ENCODE measurements around the gene ENC1.

ENC1 gene

DNA sequence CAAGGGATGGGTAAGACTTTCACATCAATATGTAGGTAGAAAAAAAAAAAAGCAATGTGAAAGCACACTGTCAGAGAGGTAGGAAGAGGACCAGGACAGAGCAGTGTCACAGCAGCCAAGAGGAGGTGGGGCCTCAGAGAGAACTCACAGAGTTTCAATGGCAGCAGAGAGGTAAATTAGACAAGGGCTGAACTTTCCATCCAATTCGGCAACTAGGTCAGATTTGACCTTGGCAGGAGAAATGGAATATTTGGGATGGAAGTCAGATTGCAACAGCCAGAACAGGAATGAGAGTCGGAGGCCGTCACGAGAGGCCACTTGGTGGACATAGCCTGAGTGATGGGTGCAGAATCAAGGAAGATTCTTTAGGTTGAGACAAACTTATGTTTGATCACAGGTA is 57.7 kb downstream of the ENC1 start:
- FAIRE-seq (no peak), DNase-seq (ENCODE audit: insufficient read length, low spot score) (no peak)
- TF ChIP-seq, protein P1, sequence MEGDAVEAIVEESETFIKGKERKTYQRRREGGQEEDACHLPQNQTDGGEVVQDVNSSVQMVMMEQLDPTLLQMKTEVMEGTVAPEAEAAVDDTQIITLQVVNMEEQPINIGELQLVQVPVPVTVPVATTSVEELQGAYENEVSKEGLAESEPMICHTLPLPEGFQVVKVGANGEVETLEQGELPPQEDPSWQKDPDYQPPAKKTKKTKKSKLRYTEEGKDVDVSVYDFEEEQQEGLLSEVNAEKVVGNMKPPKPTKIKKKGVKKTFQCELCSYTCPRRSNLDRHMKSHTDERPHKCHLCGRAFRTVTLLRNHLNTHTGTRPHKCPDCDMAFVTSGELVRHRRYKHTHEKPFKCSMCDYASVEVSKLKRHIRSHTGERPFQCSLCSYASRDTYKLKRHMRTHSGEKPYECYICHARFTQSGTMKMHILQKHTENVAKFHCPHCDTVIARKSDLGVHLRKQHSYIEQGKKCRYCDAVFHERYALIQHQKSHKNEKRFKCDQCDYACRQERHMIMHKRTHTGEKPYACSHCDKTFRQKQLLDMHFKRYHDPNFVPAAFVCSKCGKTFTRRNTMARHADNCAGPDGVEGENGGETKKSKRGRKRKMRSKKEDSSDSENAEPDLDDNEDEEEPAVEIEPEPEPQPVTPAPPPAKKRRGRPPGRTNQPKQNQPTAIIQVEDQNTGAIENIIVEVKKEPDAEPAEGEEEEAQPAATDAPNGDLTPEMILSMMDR (IDR thresholded peaks at IDR 0.05; ENCODE audit: insufficient read depth, missing control alignments): no peak

DNA sequence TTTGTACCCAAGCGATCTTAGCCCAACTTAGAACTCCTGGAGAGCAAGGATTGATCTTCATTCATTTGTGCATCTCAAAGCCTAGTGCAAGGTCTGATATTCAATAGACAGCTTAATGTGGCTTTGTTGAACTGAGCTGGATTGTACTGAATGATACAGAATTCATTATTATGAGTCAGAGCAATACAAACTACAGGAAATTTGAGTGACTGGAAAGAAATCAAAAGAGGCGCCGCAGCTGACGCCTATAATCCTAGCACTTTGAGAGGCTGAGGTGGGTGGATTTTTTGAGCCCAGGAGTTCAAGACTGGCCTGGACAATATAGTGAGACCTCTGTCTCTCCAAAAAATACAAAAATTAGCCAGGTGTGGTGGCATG is 58.6 kb downstream of the ENC1 start:
- TF ChIP-seq, protein P1 (IDR thresholded peaks at IDR 0.05; ENCODE audit: insufficient read depth, missing control alignments): no peak
- FAIRE-seq: no peak
- no peak for DNase-seq (ENCODE audit: insufficient read length, low spot score)

DNA sequence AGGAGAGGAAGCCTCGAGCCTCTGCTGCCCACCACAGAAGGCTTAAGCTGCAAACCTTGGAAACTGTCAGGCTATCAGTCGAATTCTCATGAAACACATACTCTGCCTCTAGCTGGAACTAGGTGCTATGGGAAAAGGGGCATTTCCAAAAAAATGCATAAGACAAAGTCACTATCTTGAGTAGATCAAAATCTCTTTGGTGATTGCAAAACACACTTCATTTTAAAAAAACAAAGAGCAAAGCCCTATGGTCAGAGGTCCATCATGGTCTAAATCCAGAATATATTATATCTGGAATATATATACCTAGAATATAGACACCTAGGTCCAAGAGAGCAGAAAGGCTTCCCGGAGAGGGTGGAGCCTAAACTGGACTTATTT is 59.8 kb downstream of the ENC1 start:
- TF ChIP-seq, protein P1 (IDR thresholded peaks at IDR 0.05; ENCODE audit: insufficient read depth, missing control alignments): no peak
- FAIRE-seq (no peak), DNase-seq (ENCODE audit: insufficient read length, low spot score) (no peak)

DNA sequence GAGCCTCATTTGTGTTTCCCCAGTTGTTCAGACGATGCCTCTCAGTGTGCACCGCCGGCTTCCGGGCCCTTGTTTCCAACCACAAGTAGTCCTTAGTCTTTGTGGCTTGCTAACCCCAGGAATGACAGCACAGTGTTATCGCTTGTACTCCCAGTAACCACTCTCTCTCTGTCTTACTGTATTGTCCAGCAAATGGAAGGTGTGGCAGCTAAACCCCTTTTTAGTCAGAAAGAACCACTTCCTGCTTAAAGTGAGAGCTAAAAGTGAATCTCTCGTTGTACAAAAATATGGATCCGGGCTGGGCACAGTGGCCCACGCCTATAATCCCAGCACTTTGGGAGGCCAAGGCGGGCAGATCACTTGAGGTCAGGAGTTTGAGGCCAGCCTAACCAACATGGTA is 61.3 kb downstream of the ENC1 start:
- TF ChIP-seq, protein P1 (IDR thresholded peaks at IDR 0.05; ENCODE audit: insufficient read depth, missing control alignments): no peak
- DNase-seq (ENCODE audit: insufficient read length, low spot score) (no peak), FAIRE-seq (no peak)

DNA sequence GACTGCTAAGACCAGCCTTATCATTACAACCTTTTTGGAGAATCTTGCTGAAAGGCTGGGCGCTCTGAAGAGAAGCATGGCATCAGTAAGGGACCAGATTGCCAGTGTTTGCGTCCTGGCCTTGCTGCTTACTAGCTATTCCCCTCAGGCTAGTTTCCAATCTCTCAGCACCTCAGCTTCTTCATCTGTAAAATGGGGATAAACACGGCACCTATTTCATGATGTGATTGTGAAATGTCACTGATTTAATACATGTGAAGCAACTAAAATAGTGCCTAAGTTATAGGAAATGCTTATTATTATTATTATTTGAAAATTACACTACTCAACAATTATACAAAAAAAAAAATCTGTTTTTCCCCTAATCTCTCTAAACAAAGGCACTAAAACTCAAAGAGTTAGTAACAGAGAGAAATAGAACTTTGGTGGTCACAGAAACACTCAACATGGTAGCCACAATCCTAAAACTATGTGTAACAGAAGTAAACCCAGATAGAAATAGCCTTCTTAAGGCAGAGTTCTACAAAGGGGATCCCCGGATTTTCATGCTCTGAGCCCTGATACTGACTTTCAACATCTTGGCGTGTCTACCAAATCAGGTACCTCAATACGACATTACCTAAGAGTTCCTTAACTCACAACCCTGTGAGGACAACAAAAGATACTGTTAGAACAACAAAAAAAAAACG is 62.0 kb downstream of the ENC1 start:
- DNase-seq (ENCODE audit: insufficient read length, low spot score): no peak
- TF ChIP-seq, protein P1 (IDR thresholded peaks at IDR 0.05; ENCODE audit: insufficient read depth, missing control alignments): no peak
- no peak for FAIRE-seq

Data from D721Med (cell line).